Fibroblast of peridontal ligament (primary cell): ENCODE results near the gene XPNPEP2.

ENCODE experiments used
- DNase-seq: peaks from one replicate; pipeline ENCODE4 v3.0.0-alpha.2; 2010; ENCODE audit errors: extremely low read depth

The XPNPEP2 gene

DNA sequence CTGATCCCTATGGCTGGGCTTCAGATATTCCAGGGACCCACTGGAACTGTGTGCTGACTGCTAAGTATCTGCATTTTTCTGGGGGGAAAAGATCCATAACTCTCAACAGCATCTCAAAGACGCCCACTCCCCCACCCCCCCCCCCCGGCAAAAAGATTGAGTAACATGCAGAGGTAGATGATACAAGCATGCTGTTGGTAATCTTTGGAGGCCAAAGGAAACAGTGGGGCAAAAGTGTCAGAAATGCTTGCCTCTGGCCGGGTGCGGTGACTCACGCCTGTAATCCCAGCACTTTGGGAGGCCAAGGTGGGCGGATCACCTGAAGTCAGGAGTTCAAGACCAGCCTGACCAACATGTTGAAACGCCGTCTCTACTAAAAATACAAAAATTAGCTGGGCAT is 12.2 kb downstream of the XPNPEP2 start:
- no peak for DNase-seq

DNA sequence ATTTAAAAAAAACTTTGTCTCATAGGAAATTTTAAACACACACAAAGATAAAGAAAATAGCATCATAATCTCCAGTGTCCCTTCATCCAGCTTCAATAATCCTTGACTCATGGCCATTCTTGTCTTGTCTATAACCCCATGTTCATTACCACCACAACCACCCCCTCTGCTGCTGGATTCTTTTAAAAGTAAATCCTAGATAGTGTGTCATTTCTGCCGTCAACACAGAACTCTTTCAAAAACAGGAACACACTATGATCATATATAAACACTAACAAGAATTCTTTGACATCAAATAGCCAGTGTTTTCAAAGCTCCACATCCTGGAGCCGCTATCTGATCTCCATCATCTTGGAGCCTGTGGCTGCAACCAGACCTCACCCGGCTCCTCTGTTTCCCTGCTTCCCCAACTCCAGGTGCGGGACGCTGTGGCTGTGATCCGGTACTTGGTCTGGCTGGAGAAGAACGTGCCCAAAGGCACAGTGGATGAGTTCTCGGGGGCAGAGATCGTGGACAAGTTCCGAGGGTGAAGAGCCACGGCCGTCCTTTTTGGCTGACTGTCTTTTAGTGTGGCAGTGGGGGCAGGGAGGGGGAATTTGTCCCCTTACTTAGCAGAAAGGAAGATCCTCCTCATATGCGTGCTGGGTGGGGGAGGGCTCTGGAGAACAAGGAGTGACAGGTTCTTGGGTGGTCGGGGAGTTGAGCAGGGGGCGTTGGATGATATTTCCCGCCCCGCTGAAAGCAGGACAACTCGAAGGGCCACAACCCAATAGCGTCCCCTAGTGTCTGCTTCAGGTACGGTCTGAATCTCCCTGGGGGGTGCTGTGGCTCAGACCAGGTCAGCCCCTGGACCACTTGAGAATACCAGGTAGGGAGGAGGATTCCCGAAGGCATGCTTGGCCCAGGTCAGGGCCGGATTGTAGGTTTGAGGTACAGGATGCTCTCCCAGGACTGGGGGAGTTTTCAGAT is 15.6 kb downstream of the XPNPEP2 start:
- DNase-seq, result peak; percentile 18

DNA sequence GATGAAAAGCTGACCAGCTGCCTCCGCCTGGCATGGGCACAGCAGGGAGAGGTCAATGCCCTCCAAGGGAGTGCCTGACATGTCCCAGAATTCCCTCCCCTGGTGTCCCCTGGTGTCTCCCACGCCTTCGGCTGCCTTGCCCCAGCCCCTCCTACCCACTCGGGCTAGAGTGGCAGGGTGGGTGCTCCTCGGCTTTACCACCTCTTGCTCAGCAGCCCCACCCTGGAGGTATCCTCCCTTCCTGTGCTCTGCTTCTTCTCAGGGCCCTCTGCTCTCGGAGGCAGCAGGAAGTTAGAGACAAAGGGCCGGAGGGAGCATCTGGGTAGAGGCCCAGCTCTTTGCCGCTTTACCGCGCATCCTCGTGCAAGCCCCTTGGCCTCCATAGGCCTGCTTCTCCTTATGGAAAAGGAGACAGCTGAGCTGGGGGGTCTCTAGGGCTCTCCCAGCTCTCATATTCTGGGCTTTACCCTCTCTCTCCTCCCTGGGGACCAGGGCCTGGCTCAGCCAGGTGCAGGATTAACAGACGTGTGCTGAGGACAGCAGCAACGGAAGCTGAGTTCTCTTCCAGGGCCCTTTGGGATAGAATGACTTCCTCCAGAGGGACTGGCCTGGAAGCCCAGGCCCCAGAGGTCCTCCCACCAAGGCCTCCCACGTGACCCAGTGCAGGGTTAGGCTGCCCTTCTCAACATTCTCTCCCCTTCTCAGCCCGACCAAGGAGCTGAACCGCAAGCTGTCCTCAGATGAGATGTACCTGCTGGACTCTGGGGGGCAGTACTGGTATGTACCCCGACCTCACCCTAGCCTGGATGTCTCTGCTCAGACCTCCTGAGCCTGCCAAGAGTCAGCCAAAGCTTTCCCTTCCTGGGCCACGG is 17.2 kb downstream of the XPNPEP2 start:
- DNase-seq, result no peak

DNA sequence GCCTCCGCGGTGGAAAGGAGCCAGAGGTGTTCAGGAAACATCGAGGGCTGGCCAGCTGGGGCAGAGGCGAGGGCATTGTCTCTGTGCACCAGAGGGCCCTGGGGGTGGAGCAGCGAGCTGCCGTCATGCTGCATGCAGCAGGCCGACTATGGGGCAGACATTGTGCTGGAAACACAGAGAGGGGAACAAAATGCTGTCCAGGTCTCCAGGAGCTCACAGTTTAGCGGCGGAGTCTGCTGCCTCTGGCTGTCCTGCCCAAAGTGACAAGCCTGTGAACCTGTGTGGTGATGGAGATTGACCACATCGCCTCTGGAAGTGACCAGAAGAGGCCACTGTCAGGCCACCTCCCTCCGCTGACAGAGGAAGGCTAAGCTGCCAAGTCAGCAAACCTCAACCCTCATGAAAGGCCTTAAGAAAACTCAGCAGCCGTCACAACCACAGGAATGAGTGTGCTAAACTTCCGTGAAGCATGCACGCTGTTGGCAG is 20.8 kb downstream of the XPNPEP2 start:
- DNase-seq, result peak; percentile 87

DNA sequence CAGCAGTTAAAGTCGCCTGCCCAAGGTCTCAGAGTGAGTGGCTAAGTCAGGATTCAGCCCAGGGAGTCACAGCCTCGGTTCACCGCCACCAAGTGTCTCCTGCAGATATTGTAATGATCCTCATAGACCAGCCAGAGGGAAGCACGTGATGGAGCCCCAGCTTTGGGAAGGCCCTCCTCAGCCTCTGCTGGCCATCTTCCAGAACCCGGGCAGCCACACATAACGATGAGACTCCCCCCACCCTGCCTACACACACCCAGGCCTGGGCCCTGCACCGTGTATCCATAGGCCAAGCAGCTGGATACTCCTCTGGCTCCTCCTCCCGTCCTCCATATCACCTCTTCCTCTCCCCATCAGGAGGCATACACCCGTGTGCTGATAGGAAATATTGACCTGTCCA is 21.4 kb downstream of the XPNPEP2 start:
- no peak for DNase-seq

DNA sequence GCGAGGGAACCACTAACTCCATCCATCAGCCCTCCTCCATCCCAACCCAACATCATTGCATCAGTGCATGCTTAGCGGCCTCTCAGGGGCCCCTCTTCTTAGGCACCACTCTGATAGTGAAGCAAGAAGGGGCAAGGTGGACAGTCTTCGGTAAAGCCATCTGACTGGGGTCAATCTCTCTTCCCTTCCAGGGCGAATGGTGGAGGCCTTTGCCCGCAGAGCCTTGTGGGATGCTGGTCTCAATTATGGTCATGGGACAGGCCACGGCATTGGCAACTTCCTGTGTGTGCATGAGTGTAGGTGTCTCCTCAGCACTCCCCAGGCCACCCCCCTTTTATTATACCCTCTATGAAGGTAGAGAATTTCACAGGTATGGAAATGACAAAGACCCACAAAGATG is 22.2 kb downstream of the XPNPEP2 start:
- DNase-seq, result no peak

DNA sequence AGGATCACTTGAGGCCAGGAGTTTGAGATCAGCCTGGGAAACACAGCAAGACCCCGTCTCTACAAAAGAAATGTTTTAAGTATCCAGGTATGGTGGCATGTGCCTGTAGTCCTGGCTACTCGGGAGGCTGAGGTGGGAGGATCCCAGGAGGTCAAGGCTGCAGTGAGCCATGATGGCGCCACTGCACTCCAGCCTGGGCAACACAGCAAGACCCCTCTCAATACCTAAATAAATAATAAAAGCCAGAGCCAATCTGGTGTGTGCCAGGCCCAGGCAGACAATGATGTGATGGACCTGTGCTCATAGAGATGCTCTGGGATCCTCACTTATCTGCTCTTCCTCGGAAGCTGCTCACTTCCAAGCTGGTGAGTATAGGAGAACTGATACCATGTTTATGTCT is 22.8 kb downstream of the XPNPEP2 start:
- DNase-seq, result no peak

DNA sequence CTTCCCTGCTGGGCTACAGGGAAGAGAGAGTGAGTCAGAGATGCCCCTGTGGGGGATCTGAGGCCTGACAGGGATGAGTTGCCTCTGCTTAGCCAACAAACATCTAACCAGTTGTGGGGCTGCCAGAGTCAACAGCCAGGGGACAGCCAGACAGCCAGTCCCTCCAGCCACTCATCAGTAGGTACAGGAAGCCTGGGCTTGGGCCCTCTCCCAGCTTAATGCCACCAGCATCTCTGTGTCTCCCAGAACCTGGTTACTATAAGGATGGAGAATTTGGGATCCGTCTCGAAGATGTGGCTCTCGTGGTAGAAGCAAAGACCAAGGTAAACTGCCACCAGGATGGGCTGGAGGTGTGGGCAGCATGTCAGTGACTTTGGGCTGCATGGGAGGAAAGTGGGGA is 23.7 kb downstream of the XPNPEP2 start:
- DNase-seq, result no peak

DNA sequence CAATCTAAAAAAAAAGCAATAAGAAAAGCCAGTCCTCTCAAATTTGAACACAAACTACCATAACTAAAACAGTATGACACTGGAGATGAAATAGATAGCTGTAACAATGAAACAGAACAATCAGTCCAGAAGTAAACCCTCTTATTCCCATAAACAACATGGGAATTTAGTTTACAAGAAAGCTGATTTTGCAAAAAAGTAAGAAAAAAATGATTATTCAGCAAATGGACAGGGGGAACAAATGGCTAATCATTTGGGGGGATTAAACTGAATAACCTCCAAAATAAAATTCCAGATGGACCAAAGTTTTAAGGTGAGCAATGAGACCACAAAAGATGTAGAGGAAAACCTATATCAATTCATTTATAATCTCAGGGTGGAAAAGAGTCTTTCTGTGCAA is 24.9 kb downstream of the XPNPEP2 start:
- no peak for DNase-seq

DNA sequence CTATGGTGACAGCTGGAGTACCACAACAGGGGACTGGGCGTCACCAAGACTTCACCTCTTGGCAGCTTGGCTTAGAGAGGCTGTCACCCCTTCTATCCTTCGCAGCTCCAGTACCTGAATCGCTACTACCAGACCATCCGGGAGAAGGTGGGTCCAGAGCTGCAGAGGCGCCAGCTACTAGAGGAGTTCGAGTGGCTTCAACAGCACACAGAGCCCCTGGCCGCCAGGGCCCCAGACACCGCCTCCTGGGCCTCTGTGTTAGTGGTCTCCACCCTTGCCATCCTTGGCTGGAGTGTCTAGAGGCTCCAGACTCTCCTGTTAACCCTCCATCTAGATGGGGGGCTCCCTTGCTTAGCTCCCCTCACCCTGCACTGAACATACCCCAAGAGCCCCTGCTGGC is 29.4 kb downstream of the XPNPEP2 start:
- DNase-seq, result no peak

DNA sequence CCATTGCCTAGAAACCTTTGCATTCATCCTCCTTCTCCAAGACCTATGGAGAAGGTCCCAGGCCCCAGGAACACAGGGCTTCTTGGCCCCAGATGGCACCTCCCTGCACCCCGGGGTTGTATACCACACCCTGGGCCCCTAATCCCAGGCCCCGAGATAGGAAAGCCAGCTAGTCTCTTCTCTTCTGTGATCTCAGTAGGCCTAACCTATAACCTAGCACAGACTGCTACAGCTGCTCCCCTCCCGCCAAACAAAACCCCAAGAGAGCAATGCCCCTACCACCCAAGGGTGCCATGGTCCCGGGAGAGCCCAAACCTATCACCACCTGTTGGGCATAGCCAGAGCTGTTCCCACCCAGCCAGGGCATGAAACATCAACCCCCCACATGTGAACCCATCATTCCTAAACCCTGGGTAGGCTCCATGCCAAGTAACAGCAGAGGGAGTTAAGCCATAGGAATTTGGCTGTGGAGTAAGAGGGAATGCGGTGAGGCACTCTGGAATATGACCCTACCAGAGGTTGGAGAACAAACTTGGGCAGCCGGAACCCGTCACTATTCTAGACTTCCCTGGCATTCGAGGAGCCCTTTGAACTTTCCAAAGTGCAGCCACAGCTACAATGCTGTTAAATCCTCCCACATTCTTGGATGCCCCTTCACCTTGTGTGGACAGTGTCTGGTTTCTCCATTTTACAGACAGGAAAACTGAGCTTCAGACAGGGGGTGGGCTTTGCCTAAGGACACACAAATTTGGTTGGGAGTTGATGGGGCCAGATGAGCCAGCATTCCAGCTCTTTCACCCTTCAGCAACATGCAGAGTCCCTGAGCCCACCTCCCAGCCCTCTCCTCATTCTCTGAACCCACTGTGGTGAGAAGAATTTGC is 30.0 kb downstream of the XPNPEP2 start:
- peak; percentile 16 for DNase-seq

DNA sequence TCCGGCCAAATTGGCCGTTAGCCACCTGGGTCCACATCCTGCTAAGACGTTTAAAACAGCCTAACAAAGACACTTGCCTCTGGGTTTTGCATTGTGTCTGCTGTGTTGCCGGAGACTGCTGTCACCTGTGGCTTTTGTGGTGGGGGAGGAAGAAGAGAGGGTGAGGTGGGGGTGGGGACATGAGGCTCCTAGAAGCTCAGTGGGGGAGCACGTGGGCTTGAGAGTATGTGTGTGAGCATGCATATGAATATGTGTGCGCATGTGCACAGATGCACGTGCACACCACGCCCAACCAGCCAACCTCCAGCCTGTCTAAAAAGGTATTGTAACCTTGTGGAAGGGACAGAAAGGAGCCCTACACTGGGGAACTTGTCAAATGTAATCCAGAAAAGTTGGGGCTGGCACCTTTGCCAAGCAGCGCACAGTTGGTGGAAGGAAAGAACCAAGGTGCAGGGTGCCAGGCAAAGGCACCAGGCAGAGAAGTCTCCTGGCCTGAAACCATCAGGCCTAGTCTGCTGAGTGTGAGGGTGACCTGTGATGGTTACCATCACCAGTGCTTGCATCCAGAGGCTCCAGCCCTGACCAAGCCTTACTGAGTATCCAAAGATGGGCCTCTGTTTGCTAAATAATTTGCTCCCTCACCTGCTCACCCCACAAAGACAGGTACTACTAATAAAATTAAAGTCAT is 30.8 kb downstream of the XPNPEP2 start:
- DNase-seq, result no peak

DNA sequence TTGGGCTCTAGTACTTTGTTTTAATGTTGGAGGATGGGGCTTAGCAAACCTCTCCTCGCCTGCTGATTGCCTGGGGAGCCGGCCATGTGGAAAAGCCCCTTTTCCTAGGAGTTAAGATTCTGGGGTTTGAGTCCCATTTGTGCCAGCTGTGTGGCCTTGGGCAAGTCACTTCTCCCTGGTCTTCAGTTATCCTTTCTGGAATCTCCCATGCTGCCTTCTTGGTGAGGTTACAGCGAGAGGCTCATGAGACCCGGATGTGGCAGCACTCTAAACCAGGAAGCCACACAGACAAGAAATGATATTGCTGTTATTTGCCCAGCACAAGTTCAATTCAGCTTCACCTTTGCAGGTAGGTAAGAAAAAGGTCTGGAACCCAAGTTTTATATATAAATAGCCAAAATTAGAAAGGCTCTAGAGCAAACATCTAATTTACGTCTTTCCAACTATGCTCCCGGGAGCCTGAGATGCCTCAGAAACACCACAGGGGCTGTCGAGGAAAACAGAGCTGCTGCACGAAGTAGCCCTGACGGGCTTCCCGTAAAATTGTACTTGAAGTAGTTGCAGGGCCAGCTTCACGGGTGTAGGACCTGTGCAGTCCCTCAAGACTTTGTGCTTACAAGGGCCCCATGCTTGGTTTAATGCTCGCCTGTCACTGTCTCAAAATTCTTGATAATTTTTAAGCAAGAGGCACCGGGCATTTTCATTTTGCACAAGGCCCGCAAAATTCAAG is 32.7 kb downstream of the XPNPEP2 start:
- no peak for DNase-seq

DNA sequence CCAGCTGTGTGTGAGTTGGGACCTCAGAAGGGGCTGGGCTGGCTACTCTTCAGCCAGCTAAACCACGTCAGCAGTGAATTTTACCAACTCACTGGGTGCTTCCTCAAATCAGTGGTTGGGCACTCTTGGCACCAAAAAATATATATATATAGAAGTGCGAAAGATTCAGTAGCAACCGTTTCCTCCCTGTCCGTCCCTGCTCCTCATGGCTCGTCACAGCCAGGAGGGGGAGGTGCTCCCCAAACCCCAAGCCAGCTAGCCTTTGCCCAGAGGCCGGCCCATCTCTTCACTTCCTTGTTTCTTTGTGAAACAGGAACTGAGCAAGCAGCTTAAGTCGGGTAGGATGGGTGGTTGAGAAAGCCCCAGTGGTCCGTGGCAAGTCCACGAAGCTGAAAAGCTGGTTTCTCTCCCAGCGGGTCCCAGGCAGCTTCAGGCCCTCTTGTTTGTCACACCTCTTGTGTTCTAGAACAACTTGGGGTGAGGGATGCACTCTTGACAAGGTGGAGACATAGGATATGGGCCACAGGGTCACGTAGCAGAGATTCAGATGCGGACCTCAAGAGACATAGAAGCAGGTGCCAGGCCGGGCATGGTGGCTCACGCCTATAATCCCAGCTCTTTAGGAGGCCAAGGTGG is 34.1 kb downstream of the XPNPEP2 start:
- no peak for DNase-seq

DNA sequence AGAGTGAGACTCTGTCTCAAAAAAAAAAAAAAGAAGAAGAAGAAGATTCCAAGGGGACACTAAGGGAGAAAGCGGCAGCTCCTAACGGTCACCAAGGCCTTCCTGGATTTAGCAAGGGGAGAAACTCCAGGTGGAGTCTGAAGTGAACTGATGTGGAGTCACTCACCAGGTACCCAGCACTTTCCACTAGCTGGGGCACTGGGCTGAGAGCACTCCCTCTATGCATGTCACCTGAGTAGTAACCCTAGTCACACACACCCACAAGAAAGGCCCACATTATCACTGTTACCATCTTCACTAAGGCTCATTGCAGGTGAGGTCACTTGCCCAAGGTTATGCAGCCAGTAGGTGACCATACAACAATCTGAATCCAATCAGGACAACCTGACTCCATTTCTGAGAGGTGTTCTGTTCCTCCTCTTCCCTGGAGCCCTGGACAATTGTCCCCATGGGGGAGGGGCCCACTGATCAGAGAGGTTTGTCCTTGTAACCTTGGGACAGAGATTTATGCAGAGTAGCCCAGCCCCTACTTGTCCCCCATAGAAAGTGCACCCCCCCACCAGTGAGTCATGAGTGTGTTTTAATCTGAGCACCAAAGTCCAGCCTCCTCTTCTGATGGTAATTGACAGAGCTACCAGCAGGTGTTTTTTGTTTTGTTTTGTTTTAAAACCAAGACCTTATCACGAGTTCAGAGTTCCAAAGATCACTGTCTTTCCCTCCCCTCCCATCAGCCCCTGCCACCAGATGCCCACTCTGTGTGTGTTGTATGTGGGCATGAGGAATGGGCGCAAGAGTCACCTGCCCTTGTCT is 35.1 kb downstream of the XPNPEP2 start:
- no peak for DNase-seq

DNA sequence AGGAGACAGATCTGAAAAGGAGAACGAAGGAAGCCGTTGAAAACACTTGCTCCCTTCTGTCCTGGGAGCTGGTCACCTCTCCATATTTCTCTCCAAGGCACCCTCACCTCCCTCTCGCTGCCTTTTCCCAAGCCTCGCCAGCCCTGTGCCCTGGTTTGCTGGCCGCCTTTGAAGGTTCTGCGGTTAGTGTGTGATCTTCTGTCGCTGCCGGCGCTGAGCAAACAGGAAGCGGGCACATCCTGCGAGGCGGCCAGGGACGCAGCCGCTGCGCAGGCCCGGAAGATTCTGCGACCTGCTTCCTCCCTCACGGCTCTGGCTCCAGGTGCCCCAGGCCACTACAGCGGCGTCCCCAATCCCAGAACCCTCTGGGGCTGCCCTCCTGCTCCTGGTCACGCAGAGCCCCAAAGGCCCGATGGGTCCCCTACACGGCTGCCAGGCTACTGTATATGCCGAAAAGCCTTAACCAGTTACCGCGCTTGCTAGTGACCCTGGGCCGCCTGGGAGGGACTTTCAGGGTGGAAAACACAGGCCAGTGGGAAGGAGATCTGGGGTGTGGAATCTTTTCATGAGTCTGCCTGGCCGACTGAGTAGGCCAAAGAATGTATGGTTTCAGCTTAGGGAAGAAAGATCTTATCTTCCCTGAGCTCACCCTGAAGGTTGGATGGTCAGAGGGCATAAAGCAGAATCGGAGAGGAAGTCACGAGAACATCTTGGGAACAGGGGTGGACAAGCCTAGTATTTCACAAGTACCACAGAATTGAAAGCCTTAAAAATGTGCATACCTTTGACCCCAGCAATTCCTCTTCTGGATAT is 38.6 kb downstream of the XPNPEP2 start:
- no peak for DNase-seq

DNA sequence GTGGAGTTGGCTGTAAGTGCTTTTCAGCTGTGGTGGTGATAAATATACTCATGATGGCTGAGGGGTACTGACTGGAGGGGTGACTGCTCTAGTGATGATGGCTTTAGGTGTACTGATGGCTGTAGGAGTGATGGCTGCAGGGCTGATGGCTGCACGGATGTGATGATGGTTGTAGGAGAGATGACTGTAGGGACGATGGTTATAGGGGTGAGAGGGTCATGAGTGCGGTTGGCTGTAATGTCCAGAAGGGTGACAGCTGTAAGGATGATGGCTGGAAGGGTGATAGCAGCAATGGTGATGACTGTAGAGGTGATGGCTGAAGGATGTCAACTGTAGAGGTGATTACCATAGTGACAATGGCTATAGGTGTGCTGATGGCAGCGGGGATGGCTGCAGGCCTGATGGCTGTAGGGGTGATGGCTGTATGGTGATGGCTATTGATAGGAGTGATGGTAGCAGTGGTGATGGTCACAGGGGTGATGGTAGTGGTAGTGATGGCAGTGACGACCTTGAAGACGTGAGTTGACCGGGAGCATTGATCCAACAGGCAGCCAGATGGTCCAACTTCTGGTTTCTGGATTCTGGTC is 40.4 kb downstream of the XPNPEP2 start:
- no peak for DNase-seq

DNA sequence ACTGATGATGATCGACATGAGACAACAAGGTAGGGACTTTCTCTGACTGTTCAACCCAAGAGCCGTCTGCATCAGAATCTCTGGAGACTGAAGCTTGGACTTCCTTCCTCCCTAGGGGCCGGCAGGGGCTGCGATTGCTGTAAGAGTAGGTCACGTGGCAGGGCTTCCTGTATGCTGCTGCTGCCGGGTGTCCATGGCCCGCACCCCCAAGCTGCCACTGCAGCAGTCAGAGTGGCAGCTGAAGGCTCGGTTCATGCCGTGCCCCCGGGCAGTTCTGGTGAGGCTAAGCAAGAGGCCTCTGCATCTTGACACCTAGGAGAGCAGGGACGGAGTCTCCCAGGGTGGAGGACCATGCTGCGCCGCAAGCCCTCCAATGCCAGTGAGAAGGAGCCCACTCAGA is 41.0 kb downstream of the XPNPEP2 start, which contains the start of gene SASH3:
Gene SASH3, plus strand, starts transcription at position 203 of the 400 bp plus-strand sequence. Its CDS starts 149 bp downstream, at position 352.
- no peak for DNase-seq
